Colonic mucosa (tissue), 4 donors: ENCODE measurements around the gene RRP15. TPM values are rescaled to one million over a fixed set of nuclear protein-coding genes. Genes with fewer than 3 reads are reported as not detected.

Experiments
- DNase-seq: peaks from one replicate; pipeline ENCODE4 v3.0.0-alpha.2; 2020
- H3K27ac ChIP-seq: fragments of 200-600 bp; one replicate; pipeline ENCODE4 v1.8.0; 2021
- H3K27me3 ChIP-seq: fragments of 200-600 bp; one replicate; pipeline ENCODE4 v1.8.0; 2021
- H3K36me3 ChIP-seq: fragments of 200-600 bp; one replicate; pipeline ENCODE4 v1.8.0; 2021
- H3K4me1 ChIP-seq: fragments of 200-600 bp; one replicate; pipeline ENCODE4 v1.8.0; 2021; ENCODE audit warnings: mild to moderate bottlenecking
- H3K4me3 ChIP-seq: fragments of 200-600 bp; one replicate; pipeline ENCODE4 v1.8.0; 2021
- H3K9ac ChIP-seq, 2 donors: one replicate each; pipeline ENCODE4 v1.7.0; 2013; ENCODE audit warnings: control low read depth in 2 of 2, low read depth in 2 of 2, low read length in 2 of 2
- H3K9me3 ChIP-seq: fragments of 200-600 bp; one replicate; pipeline ENCODE4 v1.8.0; 2021
- CTCF ChIP-seq: fragments of 200-600 bp; IDR thresholded peaks from one replicate; pipeline ENCODE4 v1.8.0; 2022; ENCODE audit warnings: antibody characterized with exemption, mild to moderate bottlenecking
- intact Hi-C: fragments of 100-400 bp; cut with DNase I; formaldehyde crosslinking; loops from one replicate; pipeline ENCODE4 v1.14.1; 2022
- total RNA-seq, 2 donors: library from RNA; stranded (reverse); fragmentation: NEBNext Ultra II Directional in 1 of 2; extraction: Animal tissue kit (Norgen Biotek cat#: 25700) in 1 of 2; gene quantifications; one replicate each; pipeline ENCODE4 v1.2.1, GENCODE V29; 2021
- donor health status: healthy.
- donor health status: DM: no; HTN: no; CAD: no.
- donor health status: DM: no; HTN: no; CAD: no.

Gene RRP15
- total RNA-seq = 10 to 100 TPM in 1 of 2 donors, 1 to 10 TPM in 1; 7.8 to 15.0 TPM

GRCh38 chr1:218284917-218285635 lies at the start of gene RRP15:
Gene RRP15, plus strand, starts transcription at chr1:218285293. Its CDS starts 24 bp downstream, at chr1:218285317.
- Histone ChIP-seq H3K9me3 (no peaks in the 10 kb centered on the region), H3K27me3 (no peaks in the 10 kb centered on the region), H3K4me1 (peaks cover 6% of the 10 kb centered on the region), H3K27ac (peak within 1 kb of the TSS; percentile 63), H3K4me3 (peak within 1 kb of the TSS; percentile 93), H3K9ac (peak within 1 kb of the TSS; percentile 77 to 78), H3K36me3 (no peaks in the 10 kb centered on the region)
- peak; percentile 90 for DNase-seq
- intact Hi-C loops = no loop called here
- no peak for TF ChIP-seq CTCF

- no peak overlapping the region for H3K9ac ChIP-seq
- no peak for DNase-seq
- no peaks in the 10 kb centered on the region for H3K36me3 ChIP-seq
- no peak overlapping the region for H3K27ac ChIP-seq
- intact Hi-C loops = no loop called here
- no peaks in the 10 kb centered on the region for H3K9me3 ChIP-seq
- no peak overlapping the region for H3K4me3 ChIP-seq
- H3K4me1 ChIP-seq = no peaks in the 10 kb centered on the region
- no peak for TF ChIP-seq CTCF
- no peaks in the 10 kb centered on the region for H3K27me3 ChIP-seq
Measured at GRCh38 chr1:218242171-218242570, 42.9 kb upstream of the RRP15 start.

GRCh38 chr1:218247339-218247738 lies 37.8 kb upstream of the RRP15 start:
- no peak for DNase-seq
- Histone ChIP-seq H3K9me3 (no peaks in the 10 kb centered on the region), H3K27me3 (no peaks in the 10 kb centered on the region), H3K9ac (no peak overlapping the region), H3K4me3 (no peak overlapping the region), H3K4me1 (no peaks in the 10 kb centered on the region), H3K27ac (no peak overlapping the region), H3K36me3 (no peaks in the 10 kb centered on the region)
- intact Hi-C loops = no loop called here
- no peak for TF ChIP-seq CTCF

- Histone ChIP-seq H3K9ac (no peak overlapping the region), H3K4me1 (no peaks in the 10 kb centered on the region), H3K27ac (no peak overlapping the region), H3K36me3 (no peaks in the 10 kb centered on the region), H3K9me3 (no peaks in the 10 kb centered on the region), H3K27me3 (no peaks in the 10 kb centered on the region), H3K4me3 (no peak overlapping the region)
- no peak for TF ChIP-seq CTCF
- no peak for DNase-seq
- intact Hi-C loops = no loop called here
Measured at GRCh38 chr1:218249338-218250140, 35.6 kb upstream of the RRP15 start.

- no peak for TF ChIP-seq CTCF
- intact Hi-C loops = no loop called here
- no peaks in the 10 kb centered on the region for H3K36me3 ChIP-seq
- H3K27me3 ChIP-seq = no peaks in the 10 kb centered on the region
- no peaks in the 10 kb centered on the region for H3K4me1 ChIP-seq
- no peak overlapping the region for H3K4me3 ChIP-seq
- H3K27ac ChIP-seq = no peak overlapping the region
- no peak overlapping the region for H3K9ac ChIP-seq
- no peaks in the 10 kb centered on the region for H3K9me3 ChIP-seq
- DNase-seq = no peak
Measured at GRCh38 chr1:218250492-218250891, 34.6 kb upstream of the RRP15 start.
